ENCODE measurements around the gene FGFBP3.

The FGFBP3 gene, protein sequence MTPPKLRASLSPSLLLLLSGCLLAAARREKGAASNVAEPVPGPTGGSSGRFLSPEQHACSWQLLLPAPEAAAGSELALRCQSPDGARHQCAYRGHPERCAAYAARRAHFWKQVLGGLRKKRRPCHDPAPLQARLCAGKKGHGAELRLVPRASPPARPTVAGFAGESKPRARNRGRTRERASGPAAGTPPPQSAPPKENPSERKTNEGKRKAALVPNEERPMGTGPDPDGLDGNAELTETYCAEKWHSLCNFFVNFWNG

DNA sequence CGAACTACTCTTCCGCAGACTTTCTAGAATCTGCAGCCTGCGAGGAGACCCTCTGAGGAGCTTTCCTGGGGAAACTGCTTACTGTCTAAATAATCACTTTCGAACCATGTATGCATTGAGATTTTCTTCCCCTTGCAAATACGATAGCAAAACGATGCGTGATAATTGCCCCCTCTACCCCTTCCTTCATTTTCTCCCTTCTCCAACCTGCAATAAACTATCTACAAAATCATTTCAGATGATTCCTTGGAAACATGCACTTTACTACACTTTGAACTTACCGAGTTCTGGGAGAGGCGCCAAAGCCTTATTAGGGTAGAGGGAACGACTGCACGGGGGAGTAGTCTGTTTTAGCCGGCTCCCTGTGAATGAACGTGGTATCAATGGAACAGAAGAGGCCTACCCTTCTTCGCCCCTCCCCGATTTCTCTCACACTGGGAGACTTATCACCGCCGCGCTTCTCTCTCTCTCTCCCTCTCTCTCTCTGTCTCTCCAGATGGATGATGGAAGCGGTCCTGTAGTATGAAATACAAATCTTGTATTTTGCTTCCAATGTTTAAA, at the start of gene FGFBP3:
FGFBP3 (minus strand) TSS at position 370 of the 561 bp plus-strand sequence. CDS start 517 bp downstream, outside the sequence.
- no peak for DNase-seq (ENCODE audit: low read depth in 2 of 2, low spot score in 1 of 2)

DNA sequence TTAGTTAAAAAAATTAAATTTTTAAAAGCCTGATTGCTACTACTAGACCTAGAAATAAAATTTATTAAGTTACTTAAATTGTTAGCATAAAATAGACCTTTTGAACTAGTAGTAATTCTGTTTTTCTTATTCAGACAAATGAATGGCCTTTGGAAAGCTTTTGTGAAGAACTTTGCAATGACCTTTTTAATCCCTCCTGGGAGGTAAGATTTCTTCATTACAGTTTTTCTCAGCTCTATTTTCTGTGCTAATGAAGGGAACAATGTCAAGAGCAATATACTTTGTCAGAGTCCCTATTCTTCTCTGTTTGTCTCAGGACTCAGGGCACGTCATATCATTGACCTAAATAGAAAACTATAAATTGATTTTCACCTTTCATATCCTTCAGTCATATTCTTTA, 47.8 kb upstream of the FGFBP3 start:
- DNase-seq (ENCODE audit: low read depth in 2 of 2, low spot score in 1 of 2): no peak

DNA sequence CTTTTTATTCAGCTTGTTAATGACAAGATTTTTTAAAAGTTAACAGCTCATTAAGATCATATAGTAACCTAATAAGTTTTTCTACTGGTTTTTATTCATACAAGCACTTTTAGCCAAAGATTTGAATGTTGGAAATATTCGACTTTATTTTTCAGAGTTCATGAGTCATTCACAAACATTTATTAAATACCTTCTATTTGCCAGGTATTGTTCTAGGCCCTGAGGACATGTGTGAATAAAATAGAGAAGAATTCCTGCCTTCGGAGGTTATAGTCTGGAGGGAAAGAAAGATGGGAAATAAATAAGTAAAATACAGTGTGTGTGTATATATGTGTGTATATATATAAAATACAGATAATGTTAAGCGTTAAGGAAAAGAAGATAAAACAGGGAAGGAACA, 45.8 kb upstream of the FGFBP3 start:
- no peak for DNase-seq (ENCODE audit: low read depth in 2 of 2, low spot score in 1 of 2)

DNA sequence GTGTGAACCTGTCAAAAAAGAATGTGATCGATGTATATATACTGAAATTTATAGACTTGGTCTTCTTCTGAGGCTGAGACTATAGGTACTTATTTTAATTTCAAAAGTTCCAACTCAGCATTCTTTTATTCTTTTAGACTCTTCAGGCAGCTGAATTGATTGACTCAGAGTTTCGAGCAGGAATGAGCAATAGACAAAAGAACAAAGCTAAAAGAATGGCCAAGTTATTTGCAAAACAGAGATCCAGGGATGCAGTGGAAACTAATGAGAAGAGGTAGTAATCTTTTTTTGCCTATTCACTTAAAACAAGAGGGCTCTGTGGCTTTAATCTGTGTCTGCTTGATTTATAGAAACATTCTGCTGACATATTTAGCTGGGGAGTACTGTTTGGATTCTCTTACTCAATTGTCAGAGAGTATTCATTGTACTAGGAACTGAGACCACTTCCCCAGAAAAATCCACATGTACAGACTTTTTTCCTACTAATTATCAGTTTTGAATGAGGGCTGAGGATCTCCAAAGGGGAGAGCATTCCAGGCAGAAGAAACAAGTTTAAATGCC, 44.4 kb upstream of the FGFBP3 start:
- DNase-seq (ENCODE audit: low read depth in 2 of 2, low spot score in 1 of 2): no peak

DNA sequence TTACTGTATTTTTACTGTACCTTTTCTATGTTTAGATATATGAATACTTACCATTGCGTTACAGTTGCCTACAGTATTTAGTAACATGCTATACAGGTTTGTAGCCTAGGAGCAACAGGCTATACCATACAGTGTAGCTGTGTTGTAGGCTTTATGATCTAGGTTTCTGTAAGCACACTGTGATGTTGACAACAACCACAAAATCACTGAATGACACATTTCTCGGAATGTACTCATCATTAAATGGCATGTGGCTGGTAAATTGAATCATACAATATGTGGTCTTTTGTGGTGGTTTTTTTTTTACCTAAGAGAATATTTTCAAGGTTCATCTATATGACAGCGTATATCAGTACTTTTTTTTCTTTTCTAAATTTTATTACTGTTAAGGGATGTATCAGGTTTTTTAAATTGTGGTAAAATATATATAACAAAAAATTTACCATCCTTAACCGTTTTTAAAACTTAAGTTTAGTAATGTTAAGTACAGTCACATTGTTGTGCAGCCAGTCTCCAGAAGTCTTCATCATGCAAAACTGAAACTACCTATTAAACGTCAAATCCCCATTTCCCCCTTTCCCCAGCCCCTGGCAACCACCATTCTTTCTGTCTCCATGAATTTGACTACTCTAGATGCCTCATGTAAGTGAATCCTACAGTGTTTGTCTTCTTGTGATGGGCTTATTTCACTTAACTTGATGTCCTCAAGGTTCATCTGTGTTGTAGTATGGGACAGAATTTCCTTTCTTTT, 35.8 kb upstream of the FGFBP3 start:
- DNase-seq (ENCODE audit: low read depth in 2 of 2, low spot score in 1 of 2): no peak

DNA sequence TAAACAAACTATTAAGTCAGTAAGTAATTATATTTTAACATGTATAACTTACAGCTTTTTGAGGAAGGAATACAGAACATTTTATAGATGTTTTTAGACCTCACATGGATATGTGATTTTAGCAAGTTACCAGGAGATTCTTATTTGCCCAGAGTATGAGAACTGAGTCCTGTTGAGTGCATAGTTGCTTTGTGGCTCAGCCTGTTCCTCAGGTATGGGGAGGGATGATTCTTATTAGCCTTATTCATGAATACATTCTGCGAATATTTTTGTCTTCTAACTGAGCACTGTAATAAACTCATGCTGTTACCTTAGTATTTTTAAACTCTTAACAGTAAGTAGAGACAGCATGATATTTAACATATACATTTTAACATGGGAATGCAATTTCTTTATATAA, 32.1 kb upstream of the FGFBP3 start:
- DNase-seq (ENCODE audit: low read depth in 2 of 2, low spot score in 1 of 2): no peak

DNA sequence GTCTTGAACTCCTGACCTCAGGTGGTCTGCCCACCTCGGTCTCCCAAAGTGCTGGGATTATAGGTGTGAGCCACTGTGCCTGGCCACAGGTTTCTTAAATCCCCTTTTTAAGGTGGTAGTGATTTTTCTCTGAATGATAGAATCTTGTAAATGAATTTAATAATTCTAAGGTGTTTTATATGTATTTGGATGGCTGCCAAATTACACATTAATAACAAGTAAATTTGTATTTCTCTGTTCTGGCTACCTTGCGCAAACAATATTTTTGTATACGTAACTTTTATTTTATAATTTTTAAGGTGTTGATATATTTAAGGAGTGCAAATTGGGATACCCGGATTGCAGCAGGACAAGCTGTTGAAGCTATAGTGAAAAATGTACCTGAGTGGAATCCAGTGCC, 30.4 kb upstream of the FGFBP3 start:
- no peak for DNase-seq (ENCODE audit: low read depth in 2 of 2, low spot score in 1 of 2)

DNA sequence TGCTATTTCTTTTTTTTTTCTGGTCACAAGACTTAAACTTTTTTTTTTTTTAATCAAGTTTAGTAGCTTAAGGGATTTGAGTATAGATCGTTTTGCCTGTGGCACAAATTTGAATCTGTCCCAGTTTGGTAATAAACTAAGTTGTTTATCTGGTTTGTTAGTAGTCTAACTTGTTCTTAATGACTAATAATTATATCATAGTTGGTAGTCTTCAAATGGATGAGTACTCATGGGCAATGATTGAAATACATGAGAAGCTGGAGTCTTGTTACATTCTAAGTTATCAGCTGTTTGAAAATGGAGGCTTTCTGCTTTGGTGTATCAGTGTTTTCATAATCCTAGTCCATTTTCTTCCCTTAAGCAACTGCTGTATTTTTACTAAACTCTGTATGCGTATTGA, 26.6 kb upstream of the FGFBP3 start:
- no peak for DNase-seq (ENCODE audit: low read depth in 2 of 2, low spot score in 1 of 2)

DNA sequence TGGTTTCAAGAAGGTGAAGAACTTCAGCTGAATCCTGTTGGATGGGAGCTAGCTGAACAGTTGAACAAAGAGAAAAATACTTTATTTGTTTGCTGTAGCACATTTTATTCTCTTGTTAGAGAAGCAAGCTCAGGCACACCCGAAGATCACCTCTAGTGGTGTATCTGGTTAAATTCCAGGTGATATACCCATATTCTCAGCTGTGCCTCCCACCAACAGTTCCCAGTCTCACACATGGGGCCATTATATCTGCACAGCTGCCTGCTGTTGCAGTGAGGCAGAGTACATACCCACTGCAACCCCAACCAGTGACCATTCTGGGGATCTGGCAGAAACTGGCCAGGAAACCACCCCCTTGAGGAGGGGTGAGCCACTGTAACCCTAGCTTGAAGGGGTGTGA, 23.5 kb upstream of the FGFBP3 start:
- DNase-seq (ENCODE audit: low read depth in 2 of 2, low spot score in 1 of 2): no peak

DNA sequence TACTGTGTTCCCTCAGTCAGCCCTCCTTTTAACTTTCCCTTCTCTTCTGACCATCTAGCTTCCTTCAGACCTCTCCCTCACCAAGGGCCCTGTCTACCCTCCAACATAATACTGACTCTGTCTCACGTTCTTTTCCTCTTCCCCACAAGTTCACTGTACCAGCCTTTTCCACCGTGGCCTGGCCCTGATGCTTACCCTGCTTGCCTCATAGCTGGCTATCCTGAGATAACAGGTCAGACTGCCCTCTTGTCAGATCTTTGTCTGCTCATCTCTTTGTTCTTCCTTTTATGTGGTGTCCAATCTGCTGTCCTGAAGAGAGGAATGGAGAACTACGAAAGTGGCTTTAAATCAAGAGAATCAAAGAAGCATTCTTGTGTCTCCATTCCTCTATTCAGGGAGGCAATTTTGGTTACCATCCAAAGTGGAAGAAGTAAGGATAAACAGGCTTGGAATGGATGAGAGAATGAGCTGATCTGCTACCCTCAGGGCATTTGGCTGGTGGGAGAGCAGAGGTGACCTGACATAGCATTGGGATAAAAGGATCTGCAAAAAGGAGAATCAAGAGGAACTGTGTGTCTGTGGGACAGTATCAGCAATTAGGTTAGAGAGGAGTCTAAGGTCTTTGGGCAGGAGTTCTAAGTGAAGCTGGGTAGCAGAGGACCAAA, 22.4 kb upstream of the FGFBP3 start:
- no peak for DNase-seq (ENCODE audit: low read depth in 2 of 2, low spot score in 1 of 2)

DNA sequence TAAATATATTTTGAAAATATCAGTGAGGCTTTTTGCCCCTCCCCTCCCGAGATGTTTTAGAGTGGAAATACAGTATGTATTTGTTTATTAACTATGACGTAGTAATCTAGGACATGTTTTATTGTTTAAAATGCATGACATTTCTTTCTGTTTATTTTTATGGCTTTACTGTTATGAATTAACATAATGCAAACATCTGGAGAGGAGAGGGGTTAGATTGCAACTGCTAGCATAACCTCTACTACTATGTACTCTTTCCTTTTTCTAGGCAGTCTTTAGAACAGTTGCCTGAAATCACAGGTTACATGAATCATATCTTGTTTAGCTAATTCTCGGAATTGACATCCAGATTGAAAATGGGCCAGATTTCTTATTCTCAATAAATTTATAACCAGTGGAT, 21.7 kb upstream of the FGFBP3 start:
- no peak for DNase-seq (ENCODE audit: low read depth in 2 of 2, low spot score in 1 of 2)

DNA sequence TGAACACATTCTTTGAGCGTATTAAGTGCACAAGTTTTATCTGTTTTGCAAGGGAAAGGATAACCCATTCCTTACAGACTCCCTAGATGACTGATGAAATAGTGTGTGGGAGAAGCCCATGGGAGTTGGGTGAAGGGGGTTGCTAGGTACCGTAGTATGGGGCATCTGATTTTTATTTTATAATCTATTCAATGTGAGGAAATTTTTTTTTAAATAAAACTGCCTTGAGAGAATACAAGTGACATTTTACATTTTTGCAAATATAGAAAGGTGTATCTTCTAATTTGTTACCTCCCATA, 15.7 kb upstream of the FGFBP3 start:
- no peak for DNase-seq (ENCODE audit: low read depth in 2 of 2, low spot score in 1 of 2)

DNA sequence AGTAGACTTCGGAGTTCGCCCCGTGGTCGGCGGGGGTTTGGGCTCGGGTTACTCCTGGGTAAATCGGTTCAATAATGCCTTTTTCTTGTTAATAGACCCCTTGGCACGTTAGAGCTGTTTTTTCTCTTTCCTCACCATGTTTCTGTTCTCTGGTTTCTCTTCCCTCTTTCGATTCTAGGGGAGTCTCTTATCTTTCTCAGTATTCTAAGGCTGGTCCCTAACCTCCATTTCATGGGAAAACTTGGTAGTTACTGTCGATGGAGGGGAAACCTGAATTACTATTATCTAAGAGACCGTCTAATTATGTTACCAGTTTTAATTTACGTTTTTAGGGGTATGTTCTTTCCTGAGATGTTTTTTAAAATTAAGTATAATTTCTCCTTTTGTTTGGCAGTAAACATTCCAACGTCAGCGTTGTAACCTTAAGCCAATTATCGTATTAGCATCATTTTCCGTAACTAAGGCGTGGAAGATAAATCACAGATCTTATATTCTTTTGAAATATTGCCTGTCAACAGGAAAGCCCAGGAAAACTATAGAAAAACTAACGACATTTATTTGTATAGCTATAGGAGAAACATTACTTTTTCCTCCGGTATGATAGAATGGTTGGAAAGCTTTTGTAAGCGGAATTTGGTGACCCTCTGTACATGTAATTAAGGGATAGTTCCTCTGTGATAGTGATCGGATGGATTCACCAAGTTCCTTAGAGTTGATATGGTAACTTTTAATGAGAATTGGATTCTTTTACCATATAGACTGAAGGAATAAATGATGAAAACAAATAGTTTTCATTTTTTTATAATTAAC, 15.1 kb upstream of the FGFBP3 start:
- no peak for DNase-seq (ENCODE audit: low read depth in 2 of 2, low spot score in 1 of 2)

DNA sequence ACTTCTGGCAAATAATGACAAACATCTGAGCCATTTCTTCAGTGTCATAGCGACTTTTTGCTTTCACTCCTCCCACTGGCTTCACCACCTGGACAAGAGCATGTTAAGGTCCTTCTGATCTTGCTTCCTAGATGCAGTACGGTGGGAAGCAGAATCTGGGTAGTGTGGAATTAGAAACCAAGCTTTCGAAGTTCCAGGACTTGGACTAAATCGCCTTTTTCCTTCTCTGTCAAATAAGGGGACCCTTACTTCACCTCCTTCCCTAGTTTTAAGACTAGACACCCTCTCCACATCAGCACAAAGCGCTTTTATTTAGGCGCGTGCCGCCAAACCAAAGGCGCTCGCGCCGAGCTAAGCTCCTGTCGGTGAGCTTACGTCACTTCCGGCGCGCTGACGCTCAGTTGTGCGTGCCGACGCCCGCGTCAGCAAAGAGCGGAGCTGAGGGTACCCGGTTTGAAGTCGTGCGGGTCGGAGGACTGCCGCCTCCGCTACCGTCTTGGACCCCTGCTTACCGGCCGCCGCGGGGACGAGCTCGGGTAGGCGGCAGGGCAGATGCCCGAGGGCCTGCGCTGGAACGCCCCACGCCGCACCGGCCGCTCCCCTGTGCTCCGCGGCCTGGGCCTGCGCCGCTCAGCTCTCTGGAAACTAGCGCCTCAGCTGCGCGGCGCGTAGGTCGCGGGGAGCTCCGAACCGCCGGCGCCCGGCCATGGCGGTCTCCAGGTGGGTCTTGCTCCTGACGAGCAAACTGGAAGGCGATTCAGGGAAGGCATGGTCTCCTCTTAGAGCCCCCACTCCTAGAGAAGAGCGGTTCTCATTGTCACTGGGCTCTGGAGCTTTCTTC, 14.3 kb upstream of the FGFBP3 start, which contains the start of gene BTAF1:
BTAF1 (plus strand) TSS at position 400 of the 841 bp plus-strand sequence; CDS start at position 707, 307 bp downstream.
- peak; percentile 82 to 89 for DNase-seq (ENCODE audit: low read depth in 2 of 2, low spot score in 1 of 2)

DNA sequence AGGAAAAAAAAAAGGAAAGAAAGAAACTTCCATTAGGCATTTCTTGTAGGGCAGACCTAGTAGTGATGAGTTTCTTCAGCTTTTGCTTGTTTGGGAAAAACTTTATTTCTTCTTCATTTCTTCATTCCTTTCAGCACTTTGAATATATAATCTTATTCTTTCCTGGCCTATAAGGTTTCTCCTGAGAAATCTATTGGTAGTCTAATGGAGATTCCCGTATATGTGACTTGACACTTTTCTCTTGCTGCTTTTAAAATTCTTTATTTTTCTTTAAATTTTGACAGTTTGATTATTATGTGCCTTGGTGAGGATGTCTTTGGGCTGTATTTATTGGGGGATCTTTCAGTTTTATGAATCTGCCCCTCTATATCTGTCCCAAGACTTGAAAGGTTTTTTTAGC, 10.4 kb upstream of the FGFBP3 start:
- DNase-seq (ENCODE audit: low read depth in 2 of 2, low spot score in 1 of 2): no peak

DNA sequence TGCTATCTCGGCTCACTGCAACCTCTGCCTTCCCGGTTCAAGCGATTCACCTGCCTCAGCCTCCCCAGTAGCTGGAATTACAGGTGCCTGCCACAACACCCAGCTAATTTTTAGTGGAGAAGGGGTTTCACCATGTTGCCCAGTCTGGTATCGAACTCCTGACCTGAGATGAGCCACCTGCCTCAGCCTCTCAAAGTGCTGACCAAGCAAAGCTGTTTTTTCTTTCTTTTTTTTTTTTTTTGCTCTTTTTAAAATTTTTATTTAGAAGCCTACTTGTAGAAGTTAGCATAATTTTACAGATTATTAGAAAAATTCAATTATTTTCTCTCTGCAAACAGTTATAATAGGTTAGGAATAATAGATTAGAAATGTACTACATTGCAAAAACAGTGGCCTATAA, 1.2 kb upstream of the FGFBP3 start:
- no peak for DNase-seq (ENCODE audit: low read depth in 2 of 2, low spot score in 1 of 2)

DNA sequence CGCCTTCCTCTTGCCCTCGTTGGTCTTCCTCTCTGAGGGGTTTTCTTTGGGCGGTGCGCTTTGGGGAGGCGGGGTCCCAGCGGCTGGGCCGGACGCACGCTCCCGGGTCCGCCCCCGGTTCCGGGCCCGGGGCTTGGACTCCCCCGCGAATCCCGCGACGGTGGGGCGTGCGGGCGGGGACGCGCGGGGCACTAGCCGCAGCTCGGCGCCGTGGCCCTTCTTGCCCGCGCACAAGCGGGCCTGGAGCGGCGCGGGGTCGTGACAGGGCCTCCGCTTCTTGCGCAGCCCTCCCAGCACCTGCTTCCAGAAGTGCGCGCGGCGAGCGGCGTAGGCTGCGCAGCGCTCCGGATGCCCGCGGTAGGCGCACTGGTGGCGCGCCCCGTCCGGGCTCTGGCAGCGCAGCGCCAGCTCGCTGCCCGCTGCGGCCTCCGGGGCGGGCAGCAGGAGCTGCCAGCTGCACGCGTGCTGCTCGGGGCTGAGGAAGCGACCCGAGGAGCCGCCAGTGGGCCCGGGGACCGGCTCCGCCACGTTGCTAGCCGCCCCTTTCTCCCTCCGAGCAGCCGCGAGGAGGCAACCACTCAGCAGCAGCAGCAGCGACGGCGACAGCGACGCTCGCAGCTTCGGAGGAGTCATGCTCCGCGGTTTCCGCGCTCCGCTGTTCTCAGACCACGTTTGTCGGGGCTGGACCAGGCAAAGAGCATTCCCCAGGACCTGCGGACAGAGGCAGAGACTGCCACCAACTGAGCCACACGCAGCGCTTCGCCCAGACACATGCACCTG, 759 bp downstream of the FGFBP3 start:
- DNase-seq (ENCODE audit: low read depth in 2 of 2, low spot score in 1 of 2): peak; percentile 25 to 41

DNA sequence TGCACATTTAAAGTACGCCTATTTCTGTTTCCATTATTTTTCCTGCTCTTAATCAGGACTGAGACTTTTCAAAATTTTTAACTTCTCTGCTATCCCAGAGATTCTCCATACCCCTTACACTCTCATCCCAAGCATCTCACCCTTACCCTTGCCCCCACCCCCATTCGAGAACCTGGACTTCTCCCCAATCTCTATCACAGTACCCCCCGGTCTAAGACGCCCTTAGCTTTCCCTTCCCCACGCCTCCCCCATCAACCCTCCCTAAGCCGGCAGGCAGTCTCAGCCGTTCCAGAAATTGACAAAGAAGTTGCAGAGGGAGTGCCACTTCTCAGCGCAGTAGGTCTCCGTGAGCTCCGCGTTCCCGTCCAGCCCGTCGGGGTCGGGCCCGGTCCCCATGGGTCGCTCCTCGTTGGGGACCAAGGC, 1.4 kb downstream of the FGFBP3 start:
- DNase-seq (ENCODE audit: low read depth in 2 of 2, low spot score in 1 of 2): no peak

DNA sequence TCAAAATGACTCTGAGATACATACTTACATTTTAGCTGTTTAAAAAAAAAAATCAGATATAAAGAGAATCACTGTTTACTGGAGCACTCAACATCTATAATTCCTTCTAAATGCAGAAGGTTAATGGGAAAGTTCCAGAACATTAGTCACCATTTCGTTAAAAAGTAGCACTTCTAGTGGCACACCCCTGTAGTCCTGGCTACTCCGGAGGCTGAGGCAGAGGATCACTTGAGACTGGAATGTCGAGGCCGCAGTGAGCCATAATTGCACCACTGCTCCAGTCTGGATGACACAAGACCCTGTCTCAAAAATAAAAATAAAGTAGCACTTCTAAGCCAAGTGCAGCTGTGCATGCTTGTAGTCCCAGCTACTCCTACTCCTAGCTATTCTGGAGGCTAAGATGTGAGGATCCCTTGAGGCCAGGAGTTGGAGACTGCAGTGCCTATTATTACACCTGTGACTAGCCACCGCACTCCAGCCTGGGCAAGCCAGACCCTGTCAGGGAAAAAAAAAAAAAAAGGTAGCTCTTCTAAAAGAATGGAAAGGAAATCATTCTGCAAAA, 2.2 kb downstream of the FGFBP3 start:
- DNase-seq (ENCODE audit: low read depth in 2 of 2, low spot score in 1 of 2): no peak

Measured in stimulated activated CD8-positive, alpha-beta memory T cell treated with anti-CD3 and anti-CD28 coated beads, Interleukin-4, amount 100 ng/mL, for 1 hour (primary cell).